22Rv1 (cell line): Measurements from ENCODE around the gene ZNF618.

Source experiments
- ZFX ChIP-seq: fragments of 450-650 bp; IDR thresholded peaks from 2 replicates; pipeline ENCODE4 v1.6.1; 2017; ENCODE audit warnings: antibody characterized with exemption, borderline replicate concordance
- TF ChIP-seq, protein P1 (sequence below): fragments of 450-650 bp; IDR thresholded peaks from 2 replicates; pipeline ENCODE4 v1.5.1; 2017; ENCODE audit warnings: mild to moderate bottlenecking

- TF ChIP-seq, protein P1, sequence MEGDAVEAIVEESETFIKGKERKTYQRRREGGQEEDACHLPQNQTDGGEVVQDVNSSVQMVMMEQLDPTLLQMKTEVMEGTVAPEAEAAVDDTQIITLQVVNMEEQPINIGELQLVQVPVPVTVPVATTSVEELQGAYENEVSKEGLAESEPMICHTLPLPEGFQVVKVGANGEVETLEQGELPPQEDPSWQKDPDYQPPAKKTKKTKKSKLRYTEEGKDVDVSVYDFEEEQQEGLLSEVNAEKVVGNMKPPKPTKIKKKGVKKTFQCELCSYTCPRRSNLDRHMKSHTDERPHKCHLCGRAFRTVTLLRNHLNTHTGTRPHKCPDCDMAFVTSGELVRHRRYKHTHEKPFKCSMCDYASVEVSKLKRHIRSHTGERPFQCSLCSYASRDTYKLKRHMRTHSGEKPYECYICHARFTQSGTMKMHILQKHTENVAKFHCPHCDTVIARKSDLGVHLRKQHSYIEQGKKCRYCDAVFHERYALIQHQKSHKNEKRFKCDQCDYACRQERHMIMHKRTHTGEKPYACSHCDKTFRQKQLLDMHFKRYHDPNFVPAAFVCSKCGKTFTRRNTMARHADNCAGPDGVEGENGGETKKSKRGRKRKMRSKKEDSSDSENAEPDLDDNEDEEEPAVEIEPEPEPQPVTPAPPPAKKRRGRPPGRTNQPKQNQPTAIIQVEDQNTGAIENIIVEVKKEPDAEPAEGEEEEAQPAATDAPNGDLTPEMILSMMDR, result no peak
- TF ChIP-seq ZFX, result no peak
These were observed 153.4 kb downstream of the ZNF618 start for GRCh38 chr9:114029311-114030170.
